GM19043 (cell line): ENCODE measurements around the gene EIF4A3.
A peak's percentile ranks its signal among the peaks of the same experiment; 100 is the strongest.
"Not testable (repeated sequence)": the region's sequence is repeated elsewhere in the genome, so short reads cannot be mapped to it uniquely, and the experiment has no call there.

Source experiments
- ATAC-seq: cut with Tn5 transposase; IDR thresholded peaks from one replicate; pipeline ENCODE4 v1.9.1; 2021; ENCODE audit warnings: low read depth; ENCODE audit not compliant: unreplicated experiment

Gene EIF4A3

GRCh38 chr17:80102664-80103448, 44.1 kb downstream of the EIF4A3 start:
- ATAC-seq = no peak

DNA sequence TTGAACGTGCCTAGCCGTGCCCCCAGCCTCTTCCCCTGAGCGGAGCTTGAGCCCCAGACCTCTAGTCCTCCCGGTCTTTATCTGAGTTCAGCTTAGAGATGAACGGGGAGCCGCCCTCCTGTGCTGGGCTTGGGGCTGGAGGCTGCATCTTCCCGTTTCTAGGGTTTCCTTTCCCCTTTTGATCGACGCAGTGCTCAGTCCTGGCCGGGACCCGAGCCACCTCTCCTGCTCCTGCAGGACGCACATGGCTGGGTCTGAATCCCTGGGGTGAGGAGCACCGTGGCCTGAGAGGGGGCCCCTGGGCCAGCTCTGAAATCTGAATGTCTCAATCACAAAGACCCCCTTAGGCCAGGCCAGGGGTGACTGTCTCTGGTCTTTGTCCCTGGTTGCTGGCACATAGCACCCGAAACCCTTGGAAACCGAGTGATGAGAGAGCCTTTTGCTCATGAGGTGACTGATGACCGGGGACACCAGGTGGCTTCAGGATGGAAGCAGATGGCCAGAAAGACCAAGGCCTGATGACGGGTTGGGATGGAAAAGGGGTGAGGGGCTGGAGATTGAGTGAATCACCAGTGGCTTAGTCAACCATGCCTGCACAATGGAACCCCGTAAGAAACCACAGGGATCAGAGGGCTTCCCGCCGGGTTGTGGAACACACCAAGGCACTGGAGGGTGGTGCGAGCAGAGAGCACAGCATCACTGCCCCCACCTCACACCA, 44.8 kb downstream of the EIF4A3 start:
- ATAC-seq = no peak

GRCh38 chr17:80101011-80101945, 45.6 kb downstream of the EIF4A3 start, which contains the start of gene GAA:
Gene GAA, plus strand, starts transcription at chr17:80101581. Its CDS starts 3,006 bp downstream, at chr17:80104587.
- ATAC-seq = peak; percentile 44

DNA sequence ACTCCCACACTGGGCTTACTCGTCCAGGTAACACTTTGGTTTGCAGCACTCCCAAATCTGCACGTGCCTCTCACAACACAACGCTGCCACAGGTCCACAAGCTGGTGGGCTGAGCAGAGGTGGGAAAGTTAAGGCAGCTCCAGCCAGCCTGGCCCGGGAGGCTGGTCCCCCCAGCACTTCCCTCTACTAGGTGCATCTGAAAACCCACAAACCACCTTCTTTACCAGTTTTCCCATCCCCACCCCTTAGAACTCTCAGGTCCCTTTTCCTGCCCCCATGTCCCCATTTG, 46.9 kb downstream of the EIF4A3 start:
- no peak for ATAC-seq

DNA sequence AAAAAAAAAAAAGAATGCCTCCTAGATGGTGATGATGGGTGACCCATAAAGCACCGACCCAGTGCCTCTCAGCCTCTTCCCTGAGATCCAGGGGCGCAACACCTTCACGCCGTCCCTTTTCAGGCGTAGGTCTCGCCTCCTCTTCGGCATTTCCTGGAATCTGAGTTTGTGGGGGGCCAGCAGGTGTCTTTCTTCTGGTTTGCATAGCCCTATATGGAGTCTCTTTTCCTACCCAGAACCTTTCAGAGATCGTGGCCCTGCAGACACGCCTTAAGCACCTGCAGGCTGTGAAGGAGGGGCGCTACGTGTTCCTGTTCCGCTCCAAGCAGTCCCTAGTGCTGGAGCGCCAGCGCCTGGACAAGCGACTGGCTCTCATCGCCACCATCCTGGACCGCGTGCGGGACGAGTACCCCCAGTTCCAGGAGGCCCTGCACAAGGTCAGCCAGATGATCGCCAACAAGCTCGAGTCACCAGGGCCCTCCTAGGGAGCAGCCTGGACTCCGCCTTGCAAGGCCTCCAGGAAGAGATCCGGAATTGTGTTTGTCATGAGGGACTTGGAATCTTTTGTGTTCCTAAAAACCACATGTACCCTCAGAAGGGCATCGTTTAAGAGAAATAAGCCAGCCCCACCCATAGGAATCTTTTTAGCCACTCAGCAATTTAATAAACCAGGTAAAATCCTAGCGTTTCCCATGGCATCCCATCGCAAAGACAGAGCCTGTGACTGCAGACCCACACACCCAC, 47.5 kb downstream of the EIF4A3 start:
- no peak for ATAC-seq

DNA sequence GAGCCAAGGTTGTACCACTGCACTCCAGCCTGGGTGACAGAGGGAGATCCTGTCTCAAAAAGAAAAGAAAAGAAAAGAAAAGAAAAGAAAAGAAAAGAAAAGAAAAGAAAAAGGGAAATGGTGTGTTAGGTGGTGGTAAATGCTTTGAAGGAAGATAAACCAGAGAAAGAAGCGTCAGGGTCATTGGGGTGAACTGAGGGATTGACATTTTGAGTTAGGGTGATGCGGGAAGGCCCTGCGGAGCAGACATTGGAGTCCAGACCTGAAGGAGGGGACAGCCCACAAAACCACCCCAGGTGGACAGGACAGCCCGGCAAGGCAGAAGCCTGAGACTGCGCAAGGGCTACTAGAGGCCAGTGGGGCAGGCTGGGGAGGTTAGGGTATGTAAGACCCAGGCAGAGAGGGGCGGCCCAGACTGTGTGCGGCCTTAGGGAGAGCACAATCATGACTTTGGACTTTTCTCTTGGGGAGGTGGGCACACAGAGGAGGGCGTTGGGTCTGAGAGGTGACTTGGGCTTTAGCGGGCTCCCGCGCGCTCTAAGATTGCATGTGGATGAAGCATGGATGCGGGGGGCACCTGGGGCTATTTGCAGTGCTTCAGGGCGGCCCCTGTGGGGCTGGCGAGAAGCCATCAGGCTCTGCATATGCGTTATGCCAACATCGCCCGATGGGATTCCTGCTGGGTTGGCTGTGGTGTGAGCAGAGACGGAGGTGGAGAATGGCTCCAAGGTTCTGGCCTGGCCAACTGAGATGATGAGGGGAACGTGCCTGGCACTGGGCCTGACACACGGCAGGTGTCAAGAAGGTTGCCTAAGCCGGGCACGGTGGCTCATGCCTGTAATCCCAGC, 48.9 kb downstream of the EIF4A3 start:
- no peak for ATAC-seq

GRCh38 chr17:80097127-80097621, 49.8 kb downstream of the EIF4A3 start:
- no peak for ATAC-seq

GRCh38 chr17:80096561-80097021, 50.3 kb downstream of the EIF4A3 start:
- no peak for ATAC-seq

- no peak for ATAC-seq
These were observed 51.0 kb downstream of the EIF4A3 start for GRCh38 chr17:80095844-80096475.

GRCh38 chr17:80095038-80095843, 51.7 kb downstream of the EIF4A3 start:
- ATAC-seq = no peak

DNA sequence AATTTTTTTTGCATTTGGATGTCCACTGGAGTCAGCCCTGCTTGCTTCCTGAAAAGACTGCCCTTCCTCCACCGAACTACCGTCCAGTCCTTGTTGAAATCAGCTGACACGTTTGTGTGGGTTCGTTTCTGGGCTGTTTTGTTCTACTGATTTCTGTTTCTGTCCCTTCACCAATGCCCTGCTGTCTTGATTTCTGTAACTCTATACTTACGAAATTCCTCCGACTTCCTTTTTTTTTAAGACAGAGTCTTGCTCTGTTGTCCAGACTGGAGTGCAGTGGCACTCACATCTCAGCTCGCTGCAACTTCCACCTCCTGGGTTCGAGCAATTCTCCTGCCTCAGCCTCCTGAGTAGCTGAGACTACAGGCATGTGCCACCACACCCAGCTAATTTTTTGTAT, 54.0 kb downstream of the EIF4A3 start:
- ATAC-seq = no peak

- no peak for ATAC-seq
These were observed 55.6 kb downstream of the EIF4A3 start for GRCh38 chr17:80091376-80091775.

DNA sequence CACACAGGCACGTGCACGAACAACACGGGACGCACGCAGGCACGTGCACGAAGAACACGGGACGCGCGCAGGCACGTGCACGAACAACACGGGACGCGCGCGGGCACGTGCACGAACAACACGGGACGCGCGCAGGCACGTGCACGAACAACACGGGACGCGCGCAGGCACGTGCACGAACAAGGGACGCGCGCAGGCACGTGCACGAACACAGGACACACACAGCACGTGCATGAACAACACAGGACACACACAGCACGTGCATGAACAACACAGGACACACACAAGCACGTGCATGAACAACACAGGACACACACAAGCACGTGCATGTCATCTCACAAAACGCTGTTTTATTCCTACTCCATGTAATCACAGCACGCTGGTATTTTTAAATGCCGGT, 56.8 kb downstream of the EIF4A3 start:
- ATAC-seq = not testable (repeated sequence)

- no peak for ATAC-seq
These were observed 57.2 kb downstream of the EIF4A3 start for GRCh38 chr17:80089762-80090161.

GRCh38 chr17:80087346-80088265, 59.3 kb downstream of the EIF4A3 start:
- ATAC-seq = no peak

GRCh38 chr17:80086616-80087015, 60.3 kb downstream of the EIF4A3 start:
- no peak for ATAC-seq

DNA sequence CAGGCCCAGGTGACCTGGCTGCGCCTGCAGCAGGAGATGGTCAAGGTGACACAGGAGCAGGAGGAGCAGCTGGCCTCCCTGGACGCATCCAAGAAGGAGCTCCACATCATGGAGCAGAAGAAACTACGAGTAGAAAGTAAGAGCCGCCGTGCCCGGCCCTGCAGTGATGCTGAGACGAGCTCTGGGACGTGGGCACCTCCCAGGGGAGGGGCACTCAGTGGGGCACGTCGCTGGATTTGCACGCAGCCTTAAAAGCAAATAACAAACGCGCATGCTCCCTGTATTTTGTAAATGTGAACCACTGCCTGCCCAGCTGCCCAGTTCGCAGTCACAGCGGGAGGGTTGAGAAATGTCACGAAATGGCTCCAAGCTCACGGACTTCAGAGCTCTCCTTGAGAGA, 60.8 kb downstream of the EIF4A3 start:
- ATAC-seq = no peak
